GM04504 (cell line): ENCODE results near the gene RGS11.

Experiments
- DNase-seq: peaks from one replicate; pipeline ENCODE4 v3.0.0-alpha.2; 2012; ENCODE audit warnings: low read depth

The RGS11 gene

DNA sequence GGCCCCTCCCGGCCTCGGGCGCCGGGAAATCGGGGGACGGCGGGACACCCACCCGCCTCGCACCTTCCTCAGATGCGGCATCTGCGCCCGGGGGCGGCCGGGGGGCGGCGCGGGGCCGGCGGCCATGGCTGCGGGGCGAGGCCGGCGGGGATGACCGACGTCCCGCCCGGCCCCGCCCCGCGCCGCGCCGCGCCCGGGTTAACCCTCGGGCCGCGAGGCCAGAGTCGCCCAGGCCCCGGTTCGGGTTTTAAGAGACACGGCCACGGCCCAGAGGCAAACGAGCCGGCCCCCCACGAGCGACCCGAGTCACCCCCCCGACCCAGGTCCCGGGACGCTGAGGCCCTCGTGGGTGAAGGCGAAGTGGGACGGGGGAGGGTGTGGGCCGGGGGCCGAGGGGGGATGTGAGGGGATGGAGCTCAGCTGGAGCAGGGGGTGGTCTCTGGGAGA, at the start of gene RGS11:
TSS of gene RGS11 (minus strand) at position 159 of the 447 bp plus-strand sequence. CDS start at position 126, 33 bp downstream.
- no peak for DNase-seq

DNA sequence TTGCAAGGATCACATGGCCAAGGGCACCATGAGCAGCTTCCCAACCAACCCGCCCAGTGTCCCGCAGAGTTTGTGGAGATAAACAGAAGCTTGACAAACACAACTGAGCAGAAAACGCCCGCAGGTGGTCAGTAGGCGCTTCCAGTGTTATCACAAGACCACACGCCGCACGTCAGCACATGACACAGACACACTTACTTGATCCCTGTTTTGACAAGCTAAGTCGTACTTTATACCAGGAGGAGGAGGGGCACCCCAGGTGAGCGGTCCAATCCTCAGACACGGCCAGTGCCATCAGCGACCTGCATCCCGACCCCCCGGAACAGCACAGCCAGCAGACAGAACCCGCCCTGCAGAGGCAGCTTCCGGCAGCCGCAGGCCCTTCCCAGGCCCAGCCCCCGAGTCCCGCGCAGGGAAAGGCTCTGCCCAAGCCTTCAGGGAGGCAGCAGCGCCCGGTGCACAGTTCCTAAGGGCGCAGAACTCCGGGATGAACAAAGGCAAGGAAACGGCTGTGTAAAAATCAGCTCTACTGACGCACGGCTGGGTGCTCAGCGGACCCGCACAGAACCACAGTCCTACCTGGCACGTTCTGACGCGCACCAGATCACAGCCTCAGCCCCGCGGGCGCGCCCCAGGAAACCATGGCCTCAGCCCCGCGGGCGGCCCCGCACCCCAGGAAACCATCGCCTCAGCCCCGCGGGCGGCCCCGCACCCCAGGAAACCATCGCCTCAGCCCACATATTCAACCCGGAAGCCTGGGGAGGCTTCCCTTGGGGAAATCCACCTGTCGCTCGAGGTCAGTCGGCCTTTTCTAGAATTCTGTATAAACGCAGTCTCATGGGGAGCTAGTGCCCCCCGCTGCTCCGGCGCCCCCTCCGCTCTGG, 48.9 kb upstream of the RGS11 start:
- DNase-seq: no peak

DNA sequence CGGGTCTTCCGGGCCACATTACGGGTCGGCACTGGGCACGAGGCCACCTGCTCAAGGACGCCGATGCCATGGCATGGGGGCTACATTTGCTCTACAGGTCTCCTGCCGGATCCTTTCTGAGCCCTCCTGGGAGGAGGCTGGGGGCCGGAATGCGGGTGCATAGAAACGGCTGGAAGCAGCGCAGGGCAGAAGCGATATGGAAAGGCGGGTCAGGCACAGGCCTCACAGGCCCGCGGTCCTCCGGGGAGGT, 48.4 kb upstream of the RGS11 start:
- DNase-seq: no peak

DNA sequence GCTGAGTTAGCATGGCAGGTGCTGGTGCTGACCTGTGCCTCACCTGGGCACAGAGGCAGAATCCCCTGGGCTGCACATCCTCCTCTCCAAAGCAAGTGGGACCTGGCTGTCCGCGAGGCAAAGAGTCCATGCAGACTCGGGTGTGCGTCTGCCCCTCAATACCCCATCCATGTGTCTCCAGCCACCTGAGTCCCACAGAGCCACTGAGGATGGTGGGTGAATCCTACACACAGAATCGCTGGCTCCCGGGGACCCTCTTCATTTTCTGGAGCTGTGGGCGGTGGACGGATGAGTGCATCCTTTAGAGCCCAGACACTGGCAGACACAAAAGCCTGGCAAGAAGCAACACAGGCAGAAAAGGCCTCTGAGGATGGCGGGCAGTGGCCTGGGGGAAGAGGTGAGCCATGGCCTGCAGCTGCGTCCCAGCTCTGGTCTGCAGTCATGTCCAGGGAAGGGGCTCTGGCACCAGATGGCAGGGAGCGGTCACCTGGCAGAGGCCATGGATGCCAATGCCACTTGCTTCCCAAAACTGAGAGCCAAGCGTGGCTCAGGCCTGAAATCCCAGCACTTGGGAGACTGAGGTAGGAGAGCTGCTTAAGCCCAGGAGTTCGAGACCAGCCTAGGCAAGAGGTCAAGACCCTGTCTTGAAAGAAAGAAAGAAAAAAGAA, 46.9 kb upstream of the RGS11 start:
- DNase-seq: no peak

DNA sequence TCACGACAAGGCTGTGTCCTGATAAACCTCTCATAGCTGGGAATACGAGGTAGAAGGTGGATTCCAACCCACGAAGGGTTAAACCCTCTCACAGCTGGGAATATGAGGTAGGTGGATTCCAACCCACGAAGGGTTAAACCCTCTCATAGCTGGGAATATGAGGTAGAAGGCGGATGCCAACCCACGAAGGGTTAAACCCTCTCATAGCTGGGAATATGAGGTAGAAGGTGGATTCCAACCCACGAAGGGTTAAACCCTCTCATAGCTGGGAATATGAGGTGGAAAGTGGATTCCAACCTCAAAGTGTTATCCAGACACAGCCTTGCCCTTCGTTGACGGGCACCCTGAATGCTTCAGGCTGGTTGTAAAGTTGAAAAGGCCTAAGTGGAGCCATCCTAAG, 45.8 kb upstream of the RGS11 start:
- no peak for DNase-seq

DNA sequence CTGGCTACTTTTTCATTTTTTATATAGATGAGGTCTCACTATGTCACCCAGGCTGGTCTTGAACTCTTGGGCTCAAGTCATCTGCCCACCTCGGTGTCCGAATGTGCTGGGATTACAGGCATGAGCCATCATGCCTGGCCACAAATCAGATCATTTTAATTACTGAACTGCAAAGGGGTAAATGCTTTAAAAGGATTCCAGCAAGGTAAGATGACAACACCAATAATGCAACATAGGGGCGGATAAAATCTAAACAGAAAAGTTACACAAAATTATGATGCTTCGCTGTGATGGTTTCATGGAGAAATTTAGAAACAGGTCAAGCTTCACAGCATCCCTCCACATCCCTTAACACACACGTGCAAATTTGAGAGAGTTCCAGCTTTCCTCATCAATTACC, 44.5 kb upstream of the RGS11 start:
- DNase-seq: no peak

DNA sequence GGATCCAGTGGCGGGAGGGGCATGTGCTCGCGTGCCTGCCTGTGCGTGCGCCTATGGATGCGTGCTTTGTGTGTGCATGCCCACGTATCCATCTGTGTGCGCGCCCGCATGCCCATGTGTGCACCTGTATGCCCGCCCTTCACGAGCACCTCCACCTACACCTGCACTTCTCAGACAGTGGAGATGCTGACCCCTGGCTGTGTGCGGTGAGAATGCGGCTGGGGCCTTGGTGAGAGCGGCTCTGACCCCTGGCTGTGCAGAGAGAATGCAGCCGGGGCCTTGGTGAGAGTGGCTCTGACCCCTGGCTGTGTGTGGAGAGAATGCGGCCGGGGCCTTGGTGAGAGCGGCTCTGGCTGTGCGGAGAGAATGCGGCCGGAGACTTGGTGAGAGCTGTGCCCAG, 42.9 kb upstream of the RGS11 start:
- no peak for DNase-seq

DNA sequence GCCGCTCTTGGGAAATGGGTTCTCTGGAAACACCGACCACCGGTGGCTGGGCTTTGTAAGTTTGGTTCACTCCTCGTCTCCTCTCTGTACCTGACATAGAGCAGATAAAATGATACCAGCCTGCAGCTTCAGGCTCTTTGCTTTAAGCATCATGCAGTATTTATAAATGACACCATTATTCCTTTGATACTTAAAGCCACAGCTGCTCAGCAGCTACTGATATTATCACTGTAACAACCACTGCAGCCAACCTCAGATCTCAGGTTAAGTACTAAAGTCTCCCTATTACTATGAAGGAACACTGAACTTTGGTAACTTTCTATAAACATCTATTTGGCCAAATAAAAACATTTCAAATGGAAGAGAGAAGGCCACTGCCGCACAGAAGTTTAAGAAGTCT, 41.8 kb upstream of the RGS11 start:
- DNase-seq: no peak

DNA sequence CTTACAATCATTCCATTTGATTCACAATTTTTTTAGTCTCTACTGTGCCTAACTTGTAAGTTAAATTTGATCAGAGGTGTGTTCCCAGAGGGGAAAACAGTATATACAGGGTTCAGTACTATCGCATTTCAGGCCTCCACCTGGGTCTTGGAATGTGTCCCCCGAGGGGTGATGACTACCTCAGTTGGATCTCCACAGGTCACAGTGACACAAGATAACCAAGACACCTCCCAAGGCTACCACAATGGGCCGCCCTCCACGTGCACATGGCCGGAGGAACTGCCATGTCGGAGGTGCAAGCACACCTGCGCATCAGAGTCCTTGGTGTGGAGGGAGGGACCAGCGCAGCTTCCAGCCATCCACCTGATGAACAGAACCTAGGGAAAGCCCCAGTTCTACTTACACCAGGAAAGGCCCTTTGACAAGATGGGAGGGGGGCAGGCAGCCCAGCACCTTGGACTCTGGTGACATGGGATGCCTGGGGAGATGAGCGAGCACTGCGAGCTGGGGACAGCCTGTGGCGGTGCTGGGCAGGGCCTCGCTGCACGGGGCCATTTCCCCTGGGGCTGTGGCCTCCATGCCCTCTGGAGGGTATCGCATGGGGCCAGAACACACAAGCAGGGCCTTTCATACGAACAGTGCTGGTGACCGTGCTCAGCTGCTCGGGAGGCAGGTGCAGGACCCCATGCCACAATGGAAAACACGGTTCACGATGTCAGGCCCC, 41.2 kb upstream of the RGS11 start:
- DNase-seq: no peak

DNA sequence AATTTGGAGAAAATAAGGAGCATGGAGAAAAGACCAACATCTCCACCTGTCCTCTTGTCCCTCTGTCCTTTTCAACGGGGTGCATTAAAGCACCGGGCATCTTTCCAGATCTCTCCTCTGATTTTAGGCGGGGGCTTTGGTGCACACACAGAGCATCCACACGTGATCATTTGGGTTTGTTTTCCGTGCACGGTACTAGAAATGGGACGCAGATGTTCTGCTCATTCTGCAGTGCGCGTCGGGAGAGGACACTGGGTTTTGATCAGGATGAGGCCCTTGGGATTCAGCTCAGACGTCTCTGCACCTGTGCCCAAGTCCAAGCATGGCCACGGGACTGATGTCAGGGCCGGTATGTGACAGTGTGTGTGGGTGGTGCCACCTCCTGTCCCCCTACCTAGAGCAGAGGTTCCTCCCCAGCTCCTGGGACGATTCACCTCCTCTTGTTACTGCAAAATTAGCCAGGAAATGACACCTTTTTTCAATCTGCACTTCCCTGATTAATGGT, 39.1 kb upstream of the RGS11 start:
- DNase-seq: no peak

DNA sequence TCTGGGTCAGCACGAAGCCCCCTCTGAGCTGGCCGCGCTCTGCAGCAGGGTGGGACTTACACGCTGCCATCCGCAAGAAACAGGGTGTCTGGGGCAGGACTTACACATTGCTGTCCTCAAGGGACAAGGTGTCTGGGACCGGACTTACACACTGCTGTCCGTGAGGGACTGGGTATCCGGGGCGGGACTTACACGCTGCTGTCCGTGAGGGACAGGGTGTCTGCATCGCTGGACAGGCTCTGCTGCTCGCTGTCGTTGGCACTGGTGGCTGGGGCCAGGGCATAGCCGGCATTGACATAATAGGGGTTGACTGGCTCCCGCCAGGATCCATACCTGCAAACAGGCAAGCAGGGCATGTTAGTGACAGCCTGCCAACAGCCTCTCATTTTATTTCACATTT, 38.6 kb upstream of the RGS11 start:
- DNase-seq: no peak

DNA sequence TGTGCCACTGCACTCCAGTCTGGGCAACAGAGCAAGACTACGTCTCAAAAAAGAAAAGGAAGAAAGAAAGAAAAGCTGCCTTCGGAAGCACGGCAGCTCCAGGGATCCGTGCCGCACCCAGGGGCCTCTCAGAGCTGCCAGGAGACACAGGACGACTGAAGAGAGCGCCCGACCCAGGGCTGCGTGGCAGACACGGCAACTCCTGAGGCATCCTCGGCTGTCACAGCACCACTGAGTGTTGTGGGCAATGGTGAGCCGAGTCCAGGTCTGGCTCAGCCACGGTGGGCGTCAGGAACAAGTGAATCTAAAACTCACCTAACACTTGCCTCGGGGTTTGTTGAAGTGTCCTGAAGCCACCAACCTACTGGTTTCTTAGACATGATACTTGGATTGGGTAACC, 36.0 kb upstream of the RGS11 start:
- no peak for DNase-seq

DNA sequence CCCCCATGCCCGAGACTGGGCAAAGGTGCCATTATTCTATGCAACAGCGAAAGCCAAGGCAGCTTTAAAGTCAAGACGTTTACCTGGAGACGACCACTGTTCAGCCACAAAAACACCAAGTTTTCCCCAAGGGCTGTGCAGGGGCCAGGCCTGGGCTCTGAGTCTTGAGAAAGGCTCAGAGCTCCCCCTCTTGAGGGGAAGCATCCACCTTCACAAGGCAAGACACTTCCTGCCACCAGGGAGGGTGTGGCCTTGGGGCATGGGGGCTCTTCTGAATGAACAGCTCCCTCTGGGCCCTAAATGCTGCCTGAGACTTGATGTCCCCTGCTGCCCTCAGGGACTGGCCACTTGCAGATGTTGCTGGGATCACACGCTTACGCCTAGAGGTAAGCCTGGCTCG, 33.7 kb upstream of the RGS11 start:
- no peak for DNase-seq

DNA sequence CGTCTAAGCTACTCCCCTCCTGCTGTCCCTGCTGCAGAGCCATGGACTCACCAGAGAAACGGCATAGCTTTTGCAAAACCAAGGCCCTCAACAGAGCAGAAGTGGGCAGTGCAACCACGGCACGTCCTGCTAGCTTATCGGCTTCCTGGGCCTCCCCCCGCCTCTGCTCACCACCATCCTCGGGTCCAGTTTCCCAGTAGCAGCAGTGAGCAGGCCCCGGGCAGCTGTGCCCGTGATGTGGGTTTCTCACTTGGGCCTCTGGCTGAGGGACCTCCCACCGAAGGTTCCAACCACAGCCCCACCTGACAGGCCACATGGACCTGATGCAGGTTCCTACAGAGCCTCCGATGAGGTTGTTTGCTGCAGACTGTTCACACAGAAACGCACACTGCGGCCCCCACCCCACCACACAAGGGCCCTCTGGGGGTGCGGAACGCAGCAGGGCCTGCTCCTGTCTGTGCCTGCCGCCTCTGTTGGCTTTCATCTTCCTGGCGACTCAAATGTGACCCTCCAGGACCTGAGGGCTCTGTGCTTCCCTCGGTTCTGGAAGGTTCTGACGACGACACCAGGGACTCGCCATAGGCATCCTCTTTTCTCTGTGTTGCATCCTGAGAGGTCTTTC, 32.1 kb upstream of the RGS11 start:
- no peak for DNase-seq

DNA sequence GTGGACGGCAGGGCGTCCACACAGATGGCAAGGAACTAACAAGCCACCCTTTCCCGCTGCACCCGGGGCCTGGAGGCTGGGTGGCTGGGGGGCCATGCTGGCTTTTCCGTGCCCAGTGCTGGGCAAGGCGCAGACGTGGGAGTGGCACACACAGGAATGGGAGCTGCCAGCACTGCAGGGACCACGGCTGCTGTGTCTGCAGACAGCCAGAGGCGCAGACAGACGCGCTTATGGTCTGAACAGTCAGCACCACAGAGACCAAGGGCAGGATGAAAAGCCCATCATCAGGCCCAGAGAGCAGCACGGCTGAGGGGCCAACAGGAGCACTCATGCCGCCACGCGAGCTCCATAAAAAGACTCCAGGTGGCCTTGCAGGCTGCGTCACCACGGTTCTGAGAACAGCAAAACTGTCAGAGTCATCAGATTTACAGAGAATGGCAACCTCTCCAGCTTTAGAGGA, 31.2 kb upstream of the RGS11 start:
- no peak for DNase-seq

DNA sequence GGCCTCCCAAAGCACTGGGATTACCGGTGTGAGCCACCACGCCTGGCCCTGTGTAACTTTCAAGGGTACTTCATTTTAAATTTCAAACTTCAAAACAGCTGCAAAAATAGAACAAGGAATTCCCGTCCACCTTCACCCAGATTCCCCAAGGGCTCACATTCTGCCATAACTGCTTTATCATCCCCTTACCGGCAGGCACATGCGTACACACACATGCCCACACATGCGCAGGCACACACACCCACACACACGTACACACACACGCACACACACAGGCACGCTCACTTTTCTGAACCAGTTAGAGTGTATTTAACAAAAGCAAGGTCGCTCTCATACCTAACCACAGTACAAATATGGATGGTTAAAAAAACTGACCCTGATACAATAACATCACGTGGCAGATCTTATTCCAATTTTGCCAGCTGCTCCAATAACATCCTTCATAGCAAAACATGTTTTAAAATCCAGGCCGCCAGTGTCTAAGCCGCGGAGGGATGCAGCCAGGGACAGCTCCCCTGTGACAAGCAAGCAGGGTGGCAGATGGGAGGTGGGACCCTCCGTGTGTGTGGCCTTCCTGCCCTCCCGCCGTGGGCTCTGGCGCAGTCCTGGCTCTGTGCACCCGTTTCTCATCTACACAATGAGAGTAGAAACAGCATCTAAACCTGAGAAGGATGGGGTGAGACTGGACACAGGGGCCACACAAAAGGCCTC, 30.3 kb upstream of the RGS11 start:
- DNase-seq: no peak

DNA sequence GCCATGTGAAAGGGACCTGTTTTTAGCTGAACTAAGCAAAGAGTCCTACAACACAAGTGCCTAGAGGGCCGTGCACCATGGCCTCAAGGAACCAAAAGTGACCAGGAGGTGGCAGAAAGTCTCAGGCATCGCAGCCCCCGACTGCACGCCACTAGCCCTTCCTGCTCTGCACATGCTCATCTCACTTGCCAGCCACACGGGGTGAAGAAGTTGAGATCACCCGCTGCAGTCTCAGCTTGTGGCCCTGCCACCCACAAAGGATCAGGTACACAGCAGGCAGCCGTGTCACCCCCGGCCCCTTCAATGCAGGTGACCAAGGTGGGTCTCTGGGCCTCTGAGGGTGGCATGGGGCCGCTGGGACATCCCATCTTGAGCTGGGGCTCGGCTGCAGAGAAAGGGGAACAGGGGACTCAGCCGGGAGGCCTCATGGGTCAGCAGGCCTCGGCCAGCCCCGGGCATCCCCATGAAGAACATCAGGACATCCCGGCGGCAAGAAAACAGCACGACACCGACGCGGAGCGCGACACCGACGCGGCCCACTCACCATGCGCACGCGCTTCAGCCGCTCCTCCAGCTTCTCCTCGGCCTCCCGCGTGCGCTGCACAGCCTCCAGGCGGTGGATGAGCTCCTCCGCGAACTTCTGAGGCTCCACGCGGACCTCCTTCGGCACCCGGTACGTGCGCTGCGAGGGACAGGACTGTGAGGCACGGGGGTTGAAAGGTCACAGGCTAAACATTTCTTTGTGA, 28.2 kb upstream of the RGS11 start:
- DNase-seq: no peak

DNA sequence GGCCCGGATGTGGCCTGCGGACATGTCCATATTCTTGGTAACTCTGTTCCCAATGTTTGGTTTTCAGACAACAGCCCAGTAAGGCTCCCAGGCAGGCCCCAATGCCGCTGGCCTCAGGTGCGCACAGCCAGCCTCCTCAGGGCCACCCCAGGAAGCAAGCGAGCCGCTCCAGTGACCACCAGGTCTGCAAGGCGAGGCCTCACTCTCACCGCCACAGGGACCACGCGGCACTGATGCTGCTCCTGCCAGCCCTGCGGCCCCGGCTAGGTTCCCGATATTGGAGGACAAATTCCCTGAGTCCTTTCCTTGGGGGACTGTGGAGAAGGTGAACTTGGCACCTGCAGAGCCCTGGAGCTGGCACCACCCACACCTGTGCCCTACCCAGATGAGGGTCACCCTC, 26.2 kb upstream of the RGS11 start:
- DNase-seq: no peak

DNA sequence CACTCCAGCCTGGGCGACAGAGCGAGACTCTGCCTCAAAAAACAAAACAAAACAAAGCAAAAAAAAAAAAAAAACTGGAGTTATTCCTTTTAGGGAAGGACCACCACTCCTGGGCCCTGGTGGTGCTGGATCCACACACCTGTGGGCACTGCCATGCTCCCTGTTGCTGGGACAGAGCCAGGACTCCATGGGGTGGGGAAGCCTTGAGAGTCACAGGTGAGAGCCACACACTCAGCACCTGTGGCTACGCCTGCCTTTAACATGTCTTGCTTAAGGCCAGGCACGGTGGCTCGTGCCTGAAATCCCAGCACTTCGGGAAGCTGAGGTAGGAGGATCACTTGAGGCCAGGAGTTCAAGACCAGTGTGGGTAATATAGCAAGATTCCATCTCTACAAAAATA, 25.5 kb upstream of the RGS11 start:
- no peak for DNase-seq

DNA sequence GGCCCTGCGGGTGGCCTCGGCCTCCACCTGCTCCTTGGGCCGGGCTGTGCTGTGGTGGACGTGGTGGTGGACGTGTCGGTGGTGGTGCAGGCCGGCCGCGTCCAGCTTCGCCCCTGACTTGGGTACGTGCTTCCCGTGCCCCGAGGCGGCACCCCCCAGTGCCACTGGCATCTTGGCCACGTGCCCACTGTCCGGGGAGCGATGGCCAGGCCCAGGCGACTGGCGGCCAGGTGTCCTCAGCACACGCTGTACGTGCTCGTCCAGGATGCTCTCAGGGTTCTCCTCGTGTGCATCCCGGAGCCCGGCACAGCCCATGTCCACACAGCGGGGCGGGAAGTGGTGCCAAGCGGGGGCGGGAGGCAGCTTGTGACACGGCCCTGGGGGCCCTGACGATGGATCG, 22.1 kb upstream of the RGS11 start:
- no peak for DNase-seq
